K562 (cell line): ENCODE data around the gene NAA11. TPM values are rescaled to one million over a fixed set of nuclear protein-coding genes. Genes with fewer than 3 reads are reported as not detected.

Source experiments
- ATAC-seq: fragments of 200-7000 bp; cut with Tn5 transposase; 3 replicates; pipeline ENCODE4 v1.9.1; 2020; ENCODE audit warnings: moderate library complexity
- BruUV-seq: library from RNA; stranded (reverse); fragments of 400-500 nt; replicated peaks from 2 replicates; lab custom pipeline; 2021; lab: Mats Ljungman, UMichigan
- CTCF ChIA-PET: fragments of 300-600 bp; formaldehyde crosslinking; extraction: SDS; loops from one replicate; lab custom pipeline; 2021; ENCODE audit warnings: low intra/inter-chr PET ratio; lab: Yijun Ruan, JAX
- POLR2A ChIA-PET: fragments of 300-600, 350-650 bp; sonication (Branson Sonifier 250); formaldehyde crosslinking; extraction: SDS; loops from one replicate; lab custom pipeline; 2021; ENCODE audit warnings: antibody characterized with exemption, inconsistent platforms; lab: Yijun Ruan, JAX
- DNase-seq, 4 experiments: peaks; one replicate each; pipeline versions ENCODE4 v3.0.0 to v3.0.0-alpha.2; 2011 to 2018; ENCODE audit warnings: low spot score in 3 of 4, mixed read lengths in 3 of 4; ENCODE audit errors: extremely low read depth in 1 of 4
- FAIRE-seq: peaks from 2 replicates; lab custom pipeline; 2011; peaks lifted over from hg19 to GRCh38; lab: Jason Lieb, UNC
- H2AFZ ChIP-seq: 2 replicates; pipeline ENCODE4 v1.6.0; 2011; ENCODE audit warnings: low read depth, low read length, control low read depth, inconsistent platforms
- H3K27ac ChIP-seq: fragments of 200-600 bp; 3 replicates; pipeline ENCODE4 v1.8.0; 2011; ENCODE audit warnings: low read depth, mild to moderate bottlenecking, control low read depth, inconsistent platforms, low read length, moderate library complexity, mixed read lengths; ENCODE audit errors: extremely low read depth
- H3K27me3 ChIP-seq, 2 experiments: fragments of 300-600 bp in 1 of 2; 2 replicates in 1 of 2; 3 replicates in 1 of 2; pipeline versions ENCODE4 v1.6.0 to v1.8.0; 2011; ENCODE audit warnings: inconsistent platforms in 2 of 2, low read length in 2 of 2, mild to moderate bottlenecking in 1 of 2, mixed read lengths in 1 of 2, moderate library complexity in 1 of 2; ENCODE audit not compliant: control insufficient read depth in 2 of 2, insufficient read depth in 2 of 2
- H3K36me3 ChIP-seq: fragments of 300-600 bp; 3 replicates; pipeline ENCODE4 v1.8.0; 2011; ENCODE audit warnings: mild to moderate bottlenecking, low read length, inconsistent platforms; ENCODE audit not compliant: control insufficient read depth, insufficient read depth
- H3K4me1 ChIP-seq, 2 experiments: fragments of 200-600 bp in 1 of 2; replicated peaks in 1 of 2; 2 replicates in 1 of 2; 3 replicates in 1 of 2; pipeline versions ENCODE4 v1.5.1 to v1.8.0; 2011; ENCODE audit warnings: inconsistent platforms in 2 of 2, low read length in 2 of 2, mild to moderate bottlenecking in 1 of 2, mixed read lengths in 1 of 2, moderate library complexity in 1 of 2; ENCODE audit not compliant: control insufficient read depth in 2 of 2, insufficient read depth in 2 of 2
- H3K4me2 ChIP-seq: 2 replicates; pipeline ENCODE4 v1.6.1; 2011; ENCODE audit warnings: low read length, control low read depth, inconsistent platforms, mixed read lengths; ENCODE audit not compliant: insufficient read depth
- H3K4me3 ChIP-seq: fragments of 200-600 bp; sonication (generic), shearing (Covaris generic); 2 replicates; pipeline ENCODE4 v1.5.1; 2016; ENCODE audit warnings: control low read depth, inconsistent platforms
- H3K79me2 ChIP-seq: fragments of 200-600 bp; 3 replicates; pipeline ENCODE4 v1.8.0; 2011; ENCODE audit warnings: low read length, inconsistent platforms; ENCODE audit not compliant: control insufficient read depth, insufficient read depth
- H3K9ac ChIP-seq, 2 experiments: 2 replicates each; pipeline versions ENCODE4 v1.6.0 to v1.6.1; 2011; ENCODE audit warnings: low read depth in 2 of 2, low read length in 2 of 2, control low read depth in 1 of 2, inconsistent platforms in 1 of 2, mild to moderate bottlenecking in 1 of 2, mixed read lengths in 1 of 2; ENCODE audit not compliant: insufficient read depth in 1 of 2
- H3K9me1 ChIP-seq: one replicate; pipeline ENCODE4 v1.6.0; 2011; ENCODE audit warnings: inconsistent platforms, mild to moderate bottlenecking, low read length, moderate library complexity; ENCODE audit not compliant: control insufficient read depth, insufficient read depth
- H3K9me3 ChIP-seq: replicated peaks from 2 replicates; pipeline ENCODE4 v1.5.1; 2011; ENCODE audit warnings: low read depth, low read length, inconsistent platforms; ENCODE audit not compliant: control insufficient read depth, insufficient read depth
- H4K20me1 ChIP-seq: replicated peaks from 2 replicates; pipeline ENCODE4 v1.6.1; 2011; ENCODE audit warnings: low read length, inconsistent platforms, mixed read lengths; ENCODE audit not compliant: control insufficient read depth, insufficient read depth
- FOXO4 ChIP-seq: fragments of 450-650 bp; formaldehyde crosslinking; IDR thresholded peaks from 2 replicates; pipeline ENCODE4 v1.4.0; 2020; ENCODE audit warnings: mild to moderate bottlenecking, moderate library complexity
- NCOA6 ChIP-seq: fragments of 450-650 bp; IDR thresholded peaks from 2 replicates; pipeline ENCODE4 v1.6.1; 2017; ENCODE audit warnings: mild to moderate bottlenecking
- NR3C1 ChIP-seq: sonication (generic); formaldehyde crosslinking; IDR thresholded peaks from 2 replicates; pipeline ENCODE4 v1.8.1; 2022; ENCODE audit warnings: missing genetic modification reagents
- STAT5A ChIP-seq: IDR thresholded peaks from 2 replicates; pipeline ENCODE4 v1.6.1; 2012; ENCODE audit warnings: low read length, inconsistent platforms, borderline replicate concordance
- THRA ChIP-seq: fragments of 450-650 bp; IDR thresholded peaks from 2 replicates; pipeline ENCODE4 v1.6.1; 2017; ENCODE audit warnings: mild to moderate bottlenecking, moderate library complexity
- ZNF124 ChIP-seq: sonication (generic); formaldehyde crosslinking; IDR thresholded peaks from 2 replicates; pipeline ENCODE4 v1.8.1; 2022; ENCODE audit warnings: missing genetic modification reagents
- ZNF253 ChIP-seq: fragments of 250-450 bp; sonication (Bioruptor Pico); conservative IDR thresholded peaks from 2 replicates; pipeline ENCODE4 v1.6.1; 2021; ENCODE audit warnings: mild to moderate bottlenecking
- ZNF280A ChIP-seq: fragments of 450-650 bp; IDR thresholded peaks from 2 replicates; pipeline ENCODE4 v1.6.1; 2018; ENCODE audit warnings: mild to moderate bottlenecking, low read depth; ENCODE audit not compliant: partially characterized antibody
- ZNF318 ChIP-seq, 2 experiments: fragments of 450-650 bp; IDR thresholded peaks; 2 replicates each; pipeline ENCODE4 v1.6.1; 2016; ENCODE audit warnings: mild to moderate bottlenecking in 2 of 2, borderline replicate concordance in 1 of 2, low read depth in 1 of 2, moderate library complexity in 1 of 2
- ZNF551 ChIP-seq: fragments of 250-450 bp; sonication (Bioruptor Pico); IDR thresholded peaks from 2 replicates; pipeline ENCODE4 v1.5.0; 2021; ENCODE audit warnings: mild to moderate bottlenecking, moderate library complexity
- WGBS: fragments of 100-300 bp; shearing (Covaris generic); methylation state at CpG from one replicate; pipeline ENCODE4 v1.1.6; 2016; ENCODE audit warnings: low coverage, mixed read lengths; ENCODE audit not compliant: insufficient coverage; ENCODE audit errors: missing lambda C conversion rate; 5-methylcytosine and 5-hydroxymethylcytosine counted together
- in situ Hi-C: fragments of 300-500 bp; cut with MboI; formaldehyde crosslinking; loops from 4 replicates; pipeline ENCODE4 v1.15.0; 2018; ENCODE audit warnings: inconsistent platforms, mixed read lengths
- intact Hi-C: fragments of 100-400 bp; cut with micrococcal nuclease; formaldehyde crosslinking; loops from 2 replicates; pipeline ENCODE4 v1.14.2; 2022
- polyA plus RNA-seq, 8 experiments: library from polyadenylated mRNA; depleted of rRNA in 4 of 8; stranded (reverse) in 5 of 8; unstranded in 3 of 8; fragments of >200 nt; fragmentation: Nextera tagmentation in 2 of 8; fragmentation: Illumina TruSeq in 1 of 8; extraction: Ambion mirVana in 2 of 8; extraction: Trizol in 1 of 8; gene quantifications; 2 replicates each; pipeline versions ENCODE4 v1.2.1 to v1.2.3, GENCODE V29; 2011 to 2014; ENCODE audit warnings: inconsistent platforms in 1 of 8, missing spikeins in 1 of 8
- total RNA-seq, 7 experiments: library from RNA; depleted of rRNA in 6 of 7; stranded (reverse); fragments of >200 nt in 6 of 7; fragmentation: Illumina TruSeq in 2 of 7; extraction: Trizol in 2 of 7; gene quantifications; 2 replicates each; pipeline versions ENCODE4 v1.2.1 to v1.2.3, GENCODE V29; 2011 to 2021; ENCODE audit warnings: low replicate concordance in 1 of 7

NAA11 gene
- total and polyA plus RNA-seq, 9 of the 15 experiments (the other 6 are each of a cell fraction or from before 2014, with no cell fraction given), result 17.1 to 34.6 (median 23.1) TPM

GRCh38 chr4:79370026-79370425 is 44.2 kb upstream of the NAA11 start:
- ATAC-seq, result no peak
- intact Hi-C loops, result no loop called here
- Histone ChIP-seq H3K9me1 (no peaks in the 10 kb centered on the region), H3K79me2 (no peaks in the 10 kb centered on the region), H3K4me2 (no peak overlapping the region), H3K9ac (no peak overlapping the region)
- TF ChIP-seq NCOA6 (no peak), FOXO4 (CRISPR knock-in tag) (no peak), THRA (no peak), ZNF280A (no peak), ZNF551 (CRISPR knock-in tag) (no peak), NR3C1 (CRISPR knock-in tag) (no peak), ZNF124 (CRISPR knock-in tag) (no peak), STAT5A (no peak), ZNF253 (no peak), ZNF318 (IDR thresholded peaks at IDR 0.05; ENCODE audit: borderline replicate concordance in 1 of 2, low read depth in 1 of 2) (no peak)
- TF ChIP-seq, all 486 proteins: peak for 0
- no peak for DNase-seq
- no TSS peak for BruUV-seq
- Histone ChIP-seq H2AFZ (peak overlapping the region; percentile 35; the same call in 1 of the 2 replicates), H3K4me1 (peaks cover 0 to 2% of the 10 kb centered on the region in 2 experiments; a peak in 1 of 5 replicates), H3K27ac (no peak overlapping the region), H3K27me3 (no peaks in the 10 kb centered on the region), H3K36me3 (no peaks in the 10 kb centered on the region), H4K20me1 (no peaks in the 10 kb centered on the region), H3K4me3 (no peak overlapping the region), H3K9me3 (no peaks in the 10 kb centered on the region)
- no peak for FAIRE-seq
- CTCF ChIA-PET, result no interaction called here
- in situ Hi-C loops, result no loop called here
- POLR2A ChIA-PET, result no interaction called here
- 14% methylated on average over 2 of the region's 2 CpGs for WGBS
